Stimulated activated CD4-positive, alpha-beta T cell treated with anti-CD3 and anti-CD28 coated beads, Interleukin-4, amount 100 ng/mL, for 48 hours (primary cell): Measurements from ENCODE around the gene RUNX1.

Source experiments
- DNase-seq, 2 donors: peaks; one replicate each; pipeline ENCODE4 v3.0.0-alpha.2; 2020; ENCODE audit warnings: low read depth in 2 of 2

Gene RUNX1

DNA sequence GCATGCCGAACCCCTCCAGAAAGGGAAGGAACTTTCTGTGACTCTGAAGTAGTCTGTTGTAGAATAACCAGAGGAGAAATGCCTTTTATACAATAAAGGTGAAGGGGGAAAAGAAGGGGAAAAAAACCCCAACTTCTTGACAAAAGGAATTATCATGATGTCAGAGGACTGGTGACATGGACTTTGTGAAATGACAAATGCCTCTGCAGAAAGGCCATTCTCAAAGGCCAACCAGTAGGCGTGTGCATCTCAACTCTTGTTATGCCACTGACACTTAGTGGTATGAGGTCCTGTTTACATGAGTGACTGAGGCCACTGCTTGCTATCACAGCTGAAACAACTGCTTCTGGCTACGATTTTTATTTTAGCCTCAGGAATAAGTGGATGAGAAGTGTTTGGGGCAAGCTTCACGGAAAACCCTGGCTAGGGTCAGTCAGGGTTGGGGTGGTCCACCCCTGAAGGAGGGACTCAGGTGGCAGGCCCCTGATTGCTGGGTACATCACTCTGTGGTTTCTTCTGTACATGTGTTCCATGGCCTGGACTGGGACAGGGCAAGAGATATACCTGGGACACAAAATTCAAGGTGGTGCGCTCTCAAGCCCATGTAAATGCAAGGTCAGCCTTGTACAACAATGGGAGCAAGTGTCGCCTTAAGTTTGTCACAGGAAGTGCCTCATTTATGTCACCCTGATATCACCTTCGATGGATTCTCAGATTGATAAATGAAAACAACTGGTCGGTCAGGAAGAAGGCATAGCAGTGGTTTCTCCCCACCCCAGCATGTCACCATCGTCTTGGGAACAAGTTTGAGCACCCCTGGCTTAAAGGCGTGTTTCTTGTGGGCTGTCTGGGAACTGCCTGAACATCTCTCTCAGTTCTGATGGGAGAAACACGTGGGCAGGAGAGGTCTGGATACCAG is 12.4 kb downstream of the RUNX1 start:
- DNase-seq = no peak

DNA sequence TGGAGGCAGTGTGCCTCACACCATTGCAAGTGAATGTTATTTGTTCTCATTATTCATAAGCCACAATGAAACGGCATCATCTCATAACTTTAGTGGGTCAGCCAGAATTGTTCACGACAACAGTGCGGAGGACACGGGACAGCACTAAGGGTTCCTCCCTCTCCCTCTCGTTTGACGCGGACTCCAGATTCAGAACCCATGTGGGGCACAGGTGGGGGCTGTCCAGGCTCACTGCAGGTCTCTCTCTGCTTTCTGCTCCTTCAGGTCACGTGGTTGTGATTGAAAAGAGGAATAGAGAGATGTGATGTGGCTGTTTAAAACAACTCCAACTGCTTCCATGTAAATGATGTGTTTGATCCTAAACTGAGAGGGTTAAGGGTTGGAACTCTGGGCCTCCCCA is 13.5 kb downstream of the RUNX1 start:
- no peak for DNase-seq

DNA sequence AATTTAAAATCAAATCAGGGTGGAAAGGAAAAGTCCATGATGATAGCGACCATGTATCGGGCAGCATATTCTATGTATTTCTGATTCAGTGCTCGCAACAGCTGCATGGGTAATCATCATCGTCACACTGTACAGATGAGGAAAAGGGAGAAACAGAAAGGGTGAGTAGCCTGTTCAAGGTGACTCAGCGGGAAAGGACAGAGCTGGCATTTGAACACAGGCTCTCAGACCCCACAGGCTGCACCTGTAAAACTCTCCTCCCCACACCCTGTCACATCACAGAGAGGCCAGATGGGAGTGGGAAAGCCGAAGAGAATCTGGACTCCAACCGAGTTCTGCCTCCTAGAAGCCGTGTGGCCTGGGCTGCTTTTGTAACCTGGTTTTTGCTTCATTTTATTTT is 14.0 kb downstream of the RUNX1 start:
- DNase-seq = no peak

DNA sequence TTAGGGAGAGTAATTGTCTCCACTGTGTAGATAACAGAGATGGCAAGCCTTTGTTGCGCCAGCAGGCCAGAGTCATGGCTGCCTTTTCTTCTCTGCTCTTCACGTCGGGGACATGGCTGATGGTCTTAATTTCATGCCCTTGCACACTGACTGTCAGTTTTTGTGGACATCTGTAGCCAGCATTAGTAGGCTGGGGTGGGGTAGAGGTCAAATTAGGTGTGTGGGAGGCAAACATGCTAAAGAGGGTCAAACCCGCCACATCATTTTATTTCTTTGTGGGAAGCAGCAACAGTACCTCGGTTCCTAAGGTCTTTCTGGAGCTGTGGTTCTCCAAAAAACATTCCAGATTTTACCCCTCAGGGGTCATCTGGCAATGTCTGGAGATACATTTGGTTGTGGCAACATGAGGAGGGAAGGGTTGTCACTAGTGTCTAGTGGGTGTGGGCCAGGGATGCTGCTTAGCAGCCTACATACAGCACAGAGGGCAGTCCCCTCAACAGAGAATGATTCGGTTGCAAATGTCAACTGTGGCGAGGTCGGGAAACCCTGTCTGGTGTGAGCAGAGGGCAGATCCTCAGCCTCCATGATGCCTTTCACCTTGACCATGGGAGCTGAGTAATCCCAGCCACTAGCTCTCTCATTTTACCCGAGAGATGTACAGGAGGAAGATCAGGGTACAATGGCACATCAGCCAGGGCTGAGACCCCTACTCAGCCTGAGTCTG is 14.7 kb downstream of the RUNX1 start:
- no peak for DNase-seq

DNA sequence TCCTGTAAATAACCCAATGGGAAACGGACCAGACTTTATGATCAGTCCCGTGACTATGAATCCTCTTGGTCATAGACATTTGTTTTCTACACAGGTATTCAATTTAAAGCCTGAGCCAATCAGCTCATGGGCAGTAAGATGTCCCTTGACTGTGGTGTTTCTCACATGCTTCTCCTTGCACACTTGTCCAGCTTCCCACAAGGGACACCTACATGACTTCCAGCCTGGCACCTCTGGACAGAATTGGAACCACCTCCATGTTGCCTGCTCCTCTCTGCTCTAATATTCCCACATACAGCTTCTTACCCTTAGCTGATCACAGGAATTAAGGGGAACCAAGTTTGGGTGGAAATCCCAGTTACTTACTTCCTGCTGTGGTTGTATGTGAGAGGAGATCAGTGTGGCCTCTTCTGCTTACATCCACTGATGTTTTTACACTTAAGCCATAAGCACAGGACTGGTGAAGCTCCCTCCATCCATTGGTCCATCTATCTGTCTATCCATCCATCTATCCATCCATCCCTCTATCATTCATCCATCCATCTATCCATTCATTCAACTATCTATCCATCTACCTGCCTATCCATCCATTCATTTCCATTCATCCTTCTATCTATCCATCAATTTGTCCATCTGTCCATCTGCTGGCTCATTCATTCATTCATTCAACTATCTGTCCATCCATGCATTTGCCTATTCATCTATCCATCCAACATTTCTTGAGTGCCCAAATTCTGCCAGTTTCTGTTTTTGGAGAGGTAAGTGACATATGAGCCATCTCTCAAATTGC is 16.4 kb downstream of the RUNX1 start:
- DNase-seq = no peak

DNA sequence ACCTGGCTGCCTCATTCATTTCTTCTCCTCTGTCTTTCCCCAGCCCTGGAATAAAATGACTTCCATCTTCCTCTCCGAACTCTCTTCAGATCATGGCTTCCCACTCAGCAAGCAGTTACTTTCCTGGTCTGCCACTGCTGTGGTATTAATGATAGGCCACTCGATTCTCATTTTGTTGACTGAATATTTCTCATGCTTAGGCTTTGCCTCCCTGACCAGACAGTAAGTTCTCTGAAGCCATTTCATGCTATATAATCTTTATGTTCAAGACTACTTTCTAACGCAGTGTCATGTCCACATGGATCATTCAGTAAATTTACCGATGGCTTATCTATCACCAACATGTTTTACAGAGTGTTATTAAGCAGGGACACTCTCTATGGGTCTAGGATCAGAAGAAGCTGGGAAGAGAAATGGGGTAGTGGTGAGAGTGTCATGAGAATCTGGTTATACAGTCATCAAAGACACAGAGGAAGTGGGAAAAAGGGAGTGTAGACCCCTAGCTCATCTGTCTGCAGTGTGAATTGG is 20.6 kb downstream of the RUNX1 start:
- no peak for DNase-seq

DNA sequence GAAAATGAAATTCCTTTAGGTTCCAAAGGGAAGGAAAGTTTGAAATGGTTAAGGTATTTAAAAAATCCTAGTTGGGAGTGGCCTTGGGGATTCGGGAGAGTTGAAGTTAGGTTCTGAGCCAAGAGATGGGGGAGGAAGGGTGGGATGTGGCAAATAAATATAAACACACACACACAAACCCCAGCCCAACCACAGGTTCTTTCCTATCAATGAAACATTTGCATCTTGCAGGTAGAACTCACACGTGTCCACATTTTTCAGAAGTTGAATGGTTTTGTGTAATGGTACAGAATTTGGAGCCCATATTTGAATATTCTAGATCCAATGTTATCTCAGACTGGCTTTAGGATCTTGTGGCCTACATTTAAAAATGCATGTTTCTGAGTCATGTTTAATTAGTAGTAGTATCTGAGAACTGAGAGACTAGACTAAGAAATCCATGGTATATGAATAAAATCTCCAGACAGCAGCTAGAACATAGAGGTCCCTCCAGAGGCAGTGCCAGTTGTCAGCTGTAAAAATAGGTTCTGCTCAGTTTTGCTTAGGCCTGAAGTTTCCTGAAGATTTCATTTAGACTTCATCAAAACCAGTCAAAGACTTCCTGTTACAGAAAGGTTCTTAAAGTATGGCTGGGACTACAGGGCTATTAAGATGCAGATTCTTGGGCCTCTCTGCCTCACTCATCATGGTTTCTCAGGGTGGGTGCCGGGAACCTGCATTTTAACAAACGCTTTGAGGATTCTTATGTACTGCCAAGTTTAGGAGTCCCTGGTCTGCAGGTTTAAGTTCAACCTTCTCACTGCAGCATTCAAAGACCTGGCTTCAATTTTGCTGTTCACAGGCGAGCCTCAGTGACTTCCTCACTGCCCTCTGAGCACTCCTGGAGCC is 21.3 kb downstream of the RUNX1 start:
- DNase-seq = no peak

DNA sequence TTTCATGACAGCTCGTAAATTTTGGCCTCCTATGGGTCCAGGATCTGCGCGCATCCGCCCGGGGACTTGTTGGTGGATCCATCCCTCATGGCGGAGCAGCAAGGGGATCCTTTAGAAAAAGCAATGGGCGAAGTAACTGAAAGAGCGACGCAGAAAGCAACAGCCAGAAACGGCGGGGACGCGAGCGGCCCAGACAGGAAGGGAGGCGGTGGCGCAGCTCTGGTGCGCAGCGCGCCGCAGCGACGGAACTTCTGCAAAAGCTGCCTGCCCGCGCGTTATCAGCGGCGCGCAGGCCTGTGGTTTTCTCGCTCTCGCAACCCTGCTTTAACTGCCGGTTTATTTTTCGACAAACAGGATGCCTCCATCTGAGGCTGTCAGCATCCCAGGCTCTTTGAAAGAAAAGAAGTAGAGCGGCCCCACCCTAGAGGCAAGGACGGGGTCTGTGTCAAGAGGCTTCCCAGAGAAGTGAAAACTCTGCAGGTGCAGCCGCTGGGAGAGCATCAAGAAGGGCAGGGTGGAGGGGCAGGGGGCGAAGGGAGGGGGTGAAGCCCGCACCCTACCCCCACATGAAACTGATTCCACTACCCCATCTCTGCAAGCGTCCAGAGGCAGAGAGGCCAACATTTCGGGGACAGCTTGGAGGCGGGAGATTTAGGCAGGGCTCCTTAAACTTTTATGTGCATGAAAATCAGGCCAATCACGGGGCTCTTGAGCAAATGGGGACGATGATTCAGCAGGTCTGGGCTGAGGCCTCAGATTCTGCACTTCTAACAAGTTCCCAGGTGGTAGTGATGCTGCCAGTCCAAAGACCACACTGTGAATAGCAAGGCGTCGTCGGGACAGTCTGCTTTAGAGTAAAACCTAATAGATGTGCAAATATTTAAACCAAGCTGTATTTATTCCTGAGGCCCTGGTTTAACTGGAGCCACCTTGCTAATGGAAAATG is 22.2 kb downstream of the RUNX1 start:
- peak; percentile 63 to 75 for DNase-seq

DNA sequence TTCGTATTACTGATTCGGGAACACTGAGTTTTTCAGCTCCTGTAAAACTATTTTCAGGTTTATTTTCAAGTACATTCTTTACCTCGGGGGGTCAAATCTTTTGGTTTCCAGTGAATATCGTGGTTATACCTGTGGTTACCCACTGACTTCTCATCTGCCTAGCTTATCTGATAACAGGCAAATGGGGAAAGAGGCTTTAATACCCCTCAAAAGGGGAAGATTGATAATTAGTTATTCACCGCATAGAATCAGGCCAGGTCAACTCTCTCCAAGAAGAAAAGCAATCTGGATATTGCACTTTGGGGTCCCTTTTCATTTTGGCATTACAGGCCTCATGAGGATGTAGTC is 23.0 kb downstream of the RUNX1 start:
- DNase-seq = no peak

DNA sequence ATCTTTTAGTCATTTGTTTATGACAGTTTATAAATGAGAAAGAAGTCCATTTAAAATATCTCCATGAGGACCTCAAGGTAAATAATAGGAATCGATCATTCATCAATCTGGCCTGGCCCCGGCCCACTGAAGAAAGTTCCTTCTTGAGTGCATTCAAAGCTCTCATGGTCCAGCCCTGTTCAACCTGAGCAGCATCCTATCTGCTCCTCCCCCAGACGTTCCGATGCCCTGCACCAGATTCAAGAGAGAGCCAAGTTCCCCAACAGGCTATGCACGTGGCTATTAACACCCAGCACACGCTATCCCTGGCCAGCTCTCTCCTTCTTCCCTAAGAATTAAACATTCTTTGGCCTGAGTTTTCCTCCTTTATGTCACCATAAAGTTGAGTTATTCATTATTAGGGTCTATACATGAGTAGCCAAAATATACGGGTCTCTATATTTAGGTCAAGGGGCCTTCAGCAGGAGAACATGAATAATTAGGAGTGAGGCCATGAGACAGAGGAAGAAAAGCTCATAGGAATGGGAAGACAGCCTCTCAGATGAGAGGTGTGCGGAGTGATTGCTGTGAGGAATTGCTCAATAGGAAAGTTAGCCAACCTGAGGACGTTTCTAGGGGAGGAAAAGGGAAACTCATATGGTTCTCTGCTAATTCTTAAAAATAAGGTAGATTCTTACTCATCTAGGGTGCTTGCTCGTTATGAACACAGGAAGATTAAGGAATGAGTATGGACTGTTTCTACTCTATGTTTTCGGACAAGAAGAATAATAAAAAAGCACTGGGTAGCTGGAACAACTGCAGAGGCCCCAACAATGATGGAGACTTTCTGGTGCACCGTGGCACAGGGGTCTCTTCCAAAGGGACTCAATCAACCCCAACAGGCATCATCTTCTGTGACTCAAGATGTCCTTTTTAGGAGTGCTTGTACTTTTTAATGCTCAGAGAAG is 23.6 kb downstream of the RUNX1 start:
- no peak for DNase-seq

DNA sequence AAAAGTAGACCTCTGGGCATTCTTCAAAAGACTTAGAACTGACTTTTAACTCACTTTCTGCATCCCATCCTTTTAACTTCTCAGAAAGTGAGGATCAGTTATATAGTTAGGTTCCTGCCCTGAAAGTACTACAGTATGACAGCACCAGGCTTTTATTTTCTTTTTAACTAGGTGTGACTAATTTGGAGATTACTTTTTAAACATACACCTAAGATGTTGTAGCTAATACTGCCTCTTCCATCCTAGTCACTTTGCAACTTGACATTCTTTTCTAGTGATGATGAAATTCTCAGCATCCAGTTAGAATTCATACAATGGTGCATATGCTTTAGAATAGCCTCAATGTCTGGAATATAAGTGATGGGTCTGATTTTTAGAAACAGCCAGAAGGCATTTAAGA is 24.6 kb downstream of the RUNX1 start:
- DNase-seq = no peak

DNA sequence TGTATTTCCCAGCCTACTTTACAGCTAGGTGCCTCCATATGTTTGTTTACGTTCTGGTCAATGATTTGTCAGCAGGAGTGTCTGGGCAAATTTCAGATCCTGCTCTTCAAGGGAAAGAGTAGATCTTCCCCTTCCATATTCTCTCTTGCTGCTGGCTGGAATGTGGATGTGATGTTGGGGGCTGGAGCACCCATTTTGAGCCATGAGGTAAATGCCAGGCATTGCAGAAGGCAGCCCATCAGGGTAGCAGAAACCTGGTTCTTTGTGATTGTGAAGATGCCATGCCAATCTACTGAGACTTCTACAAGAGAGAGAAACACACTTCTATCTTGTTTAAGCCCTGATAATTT is 25.1 kb downstream of the RUNX1 start:
- no peak for DNase-seq

DNA sequence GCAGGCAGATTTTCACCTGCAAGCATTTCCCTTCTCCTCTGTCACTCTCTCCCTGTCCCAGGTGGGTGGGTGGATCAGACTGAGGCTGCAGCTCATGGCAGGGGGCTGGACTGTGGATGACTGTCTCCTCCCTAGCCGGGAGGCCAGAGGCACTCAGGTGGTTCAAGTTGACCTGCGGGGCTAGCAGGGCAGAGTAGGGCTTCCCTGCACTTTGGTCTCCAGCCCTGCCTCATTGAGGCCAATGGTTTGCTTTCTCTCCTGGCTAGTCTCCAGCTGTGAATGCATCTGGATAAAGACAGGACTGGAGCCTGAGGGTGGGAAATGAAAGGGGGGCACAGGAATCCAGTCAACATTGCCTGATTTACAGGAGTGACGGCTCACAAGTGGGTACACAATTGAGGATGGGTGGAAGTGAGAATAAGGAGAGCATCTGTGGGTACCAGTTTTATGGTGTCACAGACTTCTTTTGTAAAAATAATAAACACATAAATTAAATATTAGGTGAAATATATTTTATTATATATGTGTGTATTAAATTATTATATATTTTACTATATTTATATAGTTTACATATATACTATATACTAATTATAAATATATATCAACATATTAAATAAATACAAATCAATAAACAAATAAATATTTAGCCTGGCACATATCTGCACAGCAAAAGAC is 25.6 kb downstream of the RUNX1 start:
- no peak for DNase-seq

DNA sequence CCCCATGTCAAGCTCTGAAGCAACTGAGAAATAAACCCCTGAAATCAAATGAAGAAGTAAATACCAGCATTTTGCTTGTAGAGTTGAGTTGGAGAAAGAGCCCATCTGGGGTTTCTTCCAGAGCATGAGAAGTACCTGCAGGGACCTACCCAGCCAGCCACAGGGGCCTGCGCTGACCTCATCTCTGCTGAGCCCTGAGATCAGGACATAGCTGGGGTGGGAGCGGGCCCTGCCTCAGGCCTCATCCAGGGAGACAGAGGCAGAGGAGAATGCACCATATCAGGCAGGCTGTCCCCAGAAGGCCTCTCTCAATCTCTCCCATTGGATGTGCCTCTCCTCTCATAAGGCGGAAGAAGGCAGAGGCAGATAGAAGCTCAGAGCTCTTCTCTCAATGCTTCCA is 27.6 kb downstream of the RUNX1 start:
- no peak for DNase-seq

DNA sequence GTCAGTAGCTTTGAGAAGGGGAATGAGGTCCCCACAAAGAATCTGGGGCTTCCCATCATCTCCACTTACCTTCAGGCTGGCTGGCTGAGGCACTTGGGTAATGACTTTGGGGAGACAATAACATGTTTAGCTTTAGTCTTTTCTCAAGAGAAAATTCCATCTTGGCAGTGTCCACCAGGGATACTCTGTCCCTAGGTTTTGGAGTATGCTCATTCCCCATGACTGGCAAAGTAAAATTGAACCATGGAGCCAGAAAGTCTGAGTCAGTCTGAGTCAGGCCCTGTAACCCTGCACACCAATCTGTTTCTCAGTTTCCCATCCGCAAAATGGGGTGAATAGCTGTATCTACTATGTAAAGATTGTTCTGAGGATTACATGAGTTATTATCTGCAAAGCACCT is 28.2 kb downstream of the RUNX1 start:
- no peak for DNase-seq

DNA sequence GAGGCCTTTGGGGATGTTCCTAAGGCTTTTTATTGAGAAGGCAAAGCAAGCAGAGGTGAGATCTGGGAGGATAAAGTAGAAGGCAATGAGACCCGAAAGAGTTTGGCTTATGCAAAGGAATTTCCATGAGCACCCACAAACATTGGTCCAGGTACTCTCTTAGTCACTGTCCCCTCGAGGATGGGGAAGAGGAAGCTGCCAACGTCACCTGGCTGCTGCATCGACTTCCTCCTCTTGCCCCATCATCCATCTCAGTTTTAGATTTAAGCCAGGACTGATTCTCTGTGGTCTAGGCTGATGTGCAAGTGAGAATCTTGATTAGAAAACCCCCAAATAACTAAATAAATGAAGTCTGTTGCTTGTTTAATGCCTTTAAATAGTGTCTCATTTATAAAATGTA is 28.7 kb downstream of the RUNX1 start:
- DNase-seq = no peak

DNA sequence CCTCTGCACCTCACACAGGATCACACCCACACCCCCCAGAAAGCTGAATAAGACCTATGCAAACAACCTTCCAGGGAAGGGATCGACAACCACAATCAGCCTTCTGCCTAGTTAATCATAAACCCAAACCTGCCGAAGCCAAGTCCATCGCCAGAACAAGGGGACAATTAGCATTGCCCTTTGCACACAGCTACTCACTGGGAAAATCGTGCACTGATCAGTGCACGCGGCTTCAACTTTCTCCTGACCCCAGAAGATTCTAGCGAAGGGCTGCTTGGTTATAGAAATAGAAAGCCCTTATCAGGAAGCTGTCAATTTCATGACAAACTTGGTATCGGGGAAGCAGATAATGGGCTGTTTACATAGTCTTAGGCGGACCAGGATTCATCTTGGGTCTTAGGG is 29.5 kb downstream of the RUNX1 start:
- no peak for DNase-seq

DNA sequence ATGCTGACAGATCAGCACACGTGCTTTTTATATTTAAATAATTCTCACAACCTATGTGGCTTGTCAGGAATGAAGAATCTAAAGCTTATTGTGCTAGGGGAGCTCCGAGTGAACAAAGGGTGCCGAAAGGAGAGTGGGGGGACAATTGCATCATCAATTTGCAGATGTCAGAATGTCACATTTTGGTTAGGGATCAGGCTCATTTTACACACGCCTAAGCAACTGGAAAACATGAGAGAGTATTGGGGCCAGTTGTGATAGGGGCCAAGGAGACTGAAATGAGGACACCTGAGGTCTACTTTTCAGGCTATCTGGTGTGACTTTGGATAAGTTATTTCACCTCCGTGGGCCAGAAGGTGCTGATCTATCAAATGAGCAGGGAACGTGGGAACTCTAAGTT is 31.8 kb downstream of the RUNX1 start:
- DNase-seq = no peak
